Muscle layer of duodenum (tissue), 2 donors: ENCODE measurements around the gene KCNT1.
"Not testable (repeated sequence)": the region's sequence is repeated elsewhere in the genome, so short reads cannot be mapped to it uniquely, and the experiment has no call there.

Source experiments
- H3K27ac ChIP-seq: one replicate; pipeline ENCODE4 v1.7.0; 2013; ENCODE audit warnings: mild to moderate bottlenecking, low read length
- H3K27me3 ChIP-seq: one replicate; pipeline ENCODE4 v1.7.0; 2013; ENCODE audit warnings: low read depth, mild to moderate bottlenecking, control low read depth, low read length
- H3K36me3 ChIP-seq, 2 donors: one replicate each; pipeline ENCODE4 v1.7.0; 2013; ENCODE audit warnings: low read length in 2 of 2, control low read depth in 1 of 2, mild to moderate bottlenecking in 1 of 2; ENCODE audit not compliant: insufficient read depth in 2 of 2, control insufficient read depth in 1 of 2
- H3K4me1 ChIP-seq, 2 donors: one replicate each; pipeline ENCODE4 v1.7.0; 2013; ENCODE audit warnings: low read length in 2 of 2, mild to moderate bottlenecking in 2 of 2, control low read depth in 1 of 2, moderate library complexity in 1 of 2; ENCODE audit not compliant: insufficient read depth in 2 of 2, control insufficient read depth in 1 of 2
- H3K4me3 ChIP-seq, 2 donors: one replicate each; pipeline ENCODE4 v1.7.0; 2013; ENCODE audit warnings: low read length in 2 of 2, low read depth in 1 of 2, mild to moderate bottlenecking in 1 of 2
- H3K9me3 ChIP-seq, 2 donors: one replicate each; pipeline ENCODE4 v1.7.0; 2013; ENCODE audit warnings: low read length in 2 of 2, control low read depth in 1 of 2, mild to moderate bottlenecking in 1 of 2; ENCODE audit not compliant: control insufficient read depth in 1 of 2
- donor health status: healthy.

The KCNT1 gene

DNA sequence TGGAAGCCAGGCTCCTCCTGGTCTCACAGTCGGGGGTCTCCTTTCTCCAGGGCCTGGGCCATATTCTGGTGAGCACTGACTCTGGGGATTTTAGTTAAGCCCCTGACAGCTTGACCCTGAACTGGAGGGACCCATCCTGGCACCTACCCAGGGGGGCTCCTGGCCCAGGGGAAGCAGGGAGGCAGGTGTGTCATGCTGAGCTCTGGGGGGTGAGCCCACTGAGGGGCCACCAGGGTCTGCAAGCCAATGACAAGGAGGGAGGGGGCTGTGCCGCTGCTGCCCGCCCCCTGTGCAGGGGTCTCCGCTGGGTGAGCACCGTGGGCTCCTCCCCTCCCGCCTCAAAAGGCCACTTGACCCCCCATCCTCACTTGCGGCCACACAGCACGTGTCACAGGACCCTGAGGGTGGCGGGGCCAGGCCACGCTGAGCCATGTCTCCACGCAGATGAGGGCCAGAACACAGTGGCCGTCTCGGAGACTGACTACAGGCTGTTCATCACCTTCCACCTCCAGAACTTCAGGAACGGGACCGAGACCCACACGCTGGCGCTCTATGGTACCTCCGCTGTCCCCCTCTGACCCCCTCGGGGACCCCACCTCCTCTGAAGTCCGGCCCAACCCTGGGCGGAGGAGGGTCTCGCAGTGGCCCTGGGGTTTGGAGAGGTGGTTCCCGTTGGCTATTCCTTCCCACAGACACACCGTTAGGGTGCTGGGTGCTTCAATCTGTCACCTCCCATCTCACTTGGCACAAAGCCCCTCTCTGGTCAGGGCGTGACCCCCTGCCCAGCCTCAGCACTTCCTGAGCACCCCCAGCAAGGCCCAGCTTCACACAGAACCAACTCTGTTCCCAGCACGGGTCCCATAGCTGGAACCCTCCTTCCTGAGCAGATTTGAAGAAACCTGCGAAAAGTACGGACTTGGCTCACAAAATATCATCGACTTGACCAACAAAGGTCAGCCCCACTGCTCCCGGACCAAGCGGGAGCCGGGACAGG lies 36.9 kb upstream of the KCNT1 start:
- Histone ChIP-seq H3K4me3 (no peak overlapping the region), H3K36me3 (no peaks in the 10 kb centered on the region), H3K4me1 (no peaks in the 10 kb centered on the region), H3K27me3 (no peaks in the 10 kb centered on the region), H3K27ac (no peak overlapping the region), H3K9me3 (no peaks in the 10 kb centered on the region)

- Histone ChIP-seq H3K27me3 (no peaks in the 10 kb centered on the region), H3K27ac (no peak overlapping the region), H3K9me3 (no peaks in the 10 kb centered on the region), H3K36me3 (no peaks in the 10 kb centered on the region), H3K4me3 (no peak overlapping the region), H3K4me1 (no peaks in the 10 kb centered on the region)
These were observed 36.2 kb upstream of the KCNT1 start for GRCh38 chr9:135665795-135666189.

DNA sequence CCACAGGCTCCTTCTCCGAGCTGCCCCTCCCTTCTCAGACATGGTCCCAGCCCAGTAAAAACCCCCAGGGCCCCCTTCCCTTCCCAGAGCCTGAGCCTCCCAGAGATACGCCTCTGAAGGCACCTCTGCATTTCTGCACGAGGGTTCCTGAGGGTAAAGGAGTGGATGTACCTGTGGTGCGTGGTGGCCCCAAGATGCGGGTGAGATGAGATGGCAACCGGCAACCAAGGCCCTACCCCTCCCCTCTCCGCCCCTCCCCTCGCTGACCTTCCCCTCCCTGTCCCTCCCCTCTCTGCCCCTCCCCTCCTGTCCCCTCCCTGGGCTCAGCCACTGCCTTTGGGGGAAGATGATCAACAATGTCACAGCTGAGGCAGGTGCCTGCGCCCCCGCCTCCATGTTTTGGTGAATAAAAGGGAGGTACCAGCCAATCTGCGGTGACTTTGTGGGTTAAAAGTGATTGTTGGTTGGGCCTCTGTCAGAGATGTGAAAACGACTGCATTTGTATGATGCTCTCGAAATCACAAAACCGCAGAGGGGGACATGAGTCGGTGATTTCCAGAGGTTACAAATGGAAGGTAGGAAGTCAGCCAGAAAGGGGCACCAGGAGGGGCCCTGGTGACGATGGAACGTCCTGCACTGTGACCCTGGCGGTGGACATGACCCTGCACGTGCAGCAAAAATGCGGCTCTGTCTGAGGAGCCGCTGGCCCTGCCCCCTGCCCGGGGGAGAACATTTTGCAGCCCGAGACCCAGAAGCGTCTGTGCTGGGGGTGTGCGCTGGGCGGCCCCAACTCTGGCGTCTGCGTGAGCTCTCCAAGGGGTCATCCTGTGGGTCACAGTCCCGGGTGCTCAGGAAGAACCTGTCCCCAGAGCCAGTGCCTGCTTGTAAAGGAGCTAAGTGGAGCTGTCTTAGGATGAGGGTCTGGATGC lies 35.2 kb upstream of the KCNT1 start:
- no peaks in the 10 kb centered on the region for H3K4me1 ChIP-seq
- no peak overlapping the region for H3K27ac ChIP-seq
- no peaks in the 10 kb centered on the region for H3K36me3 ChIP-seq
- H3K4me3 ChIP-seq = no peak overlapping the region
- H3K27me3 ChIP-seq = no peaks in the 10 kb centered on the region
- no peaks in the 10 kb centered on the region for H3K9me3 ChIP-seq

GRCh38 chr9:135667463-135668001 lies 34.5 kb upstream of the KCNT1 start:
- H3K27me3 ChIP-seq = no peaks in the 10 kb centered on the region
- no peaks in the 10 kb centered on the region for H3K9me3 ChIP-seq
- no peaks in the 10 kb centered on the region for H3K4me1 ChIP-seq
- no peak overlapping the region for H3K27ac ChIP-seq
- no peaks in the 10 kb centered on the region for H3K36me3 ChIP-seq
- H3K4me3 ChIP-seq = no peak overlapping the region

DNA sequence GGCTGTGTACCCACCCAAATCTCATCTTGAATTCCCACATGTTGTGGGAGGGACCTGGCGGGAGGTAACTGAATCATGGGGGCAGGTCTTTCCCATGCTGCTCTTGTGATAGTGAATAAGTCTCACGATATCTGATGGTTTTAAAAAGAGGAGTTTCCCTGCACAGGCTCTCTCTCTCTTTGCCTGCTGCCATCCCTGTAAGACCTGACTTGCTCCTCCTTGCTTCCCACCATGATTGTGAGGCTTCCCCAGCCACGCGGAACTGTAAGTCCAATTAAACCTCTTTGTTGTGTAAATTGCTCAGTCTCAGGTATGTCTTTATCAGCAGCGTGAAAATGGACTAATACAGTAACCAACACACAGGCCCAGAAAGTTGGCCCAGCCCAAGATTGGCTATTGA lies 33.0 kb upstream of the KCNT1 start:
- not testable (repeated sequence) for H3K27me3 ChIP-seq

GRCh38 chr9:135669616-135670285 lies 32.2 kb upstream of the KCNT1 start:
- Histone ChIP-seq H3K4me1 (no peaks in the 10 kb centered on the region), H3K27ac (no peak overlapping the region), H3K9me3 (no peaks in the 10 kb centered on the region), H3K27me3 (no peaks in the 10 kb centered on the region), H3K4me3 (no peak overlapping the region), H3K36me3 (no peaks in the 10 kb centered on the region)

More for the DNA sequence above, 33.0 kb upstream of the KCNT1 start:
- not testable (repeated sequence) for H3K9me3 ChIP-seq, H3K27ac ChIP-seq, H3K4me3 ChIP-seq, H3K36me3 ChIP-seq, H3K4me1 ChIP-seq

GRCh38 chr9:135670721-135671590 lies 31.0 kb upstream of the KCNT1 start:
- Histone ChIP-seq H3K36me3 (no peaks in the 10 kb centered on the region), H3K4me3 (no peak overlapping the region), H3K27ac (no peak overlapping the region), H3K27me3 (no peaks in the 10 kb centered on the region), H3K4me1 (no peaks in the 10 kb centered on the region), H3K9me3 (no peaks in the 10 kb centered on the region)

DNA sequence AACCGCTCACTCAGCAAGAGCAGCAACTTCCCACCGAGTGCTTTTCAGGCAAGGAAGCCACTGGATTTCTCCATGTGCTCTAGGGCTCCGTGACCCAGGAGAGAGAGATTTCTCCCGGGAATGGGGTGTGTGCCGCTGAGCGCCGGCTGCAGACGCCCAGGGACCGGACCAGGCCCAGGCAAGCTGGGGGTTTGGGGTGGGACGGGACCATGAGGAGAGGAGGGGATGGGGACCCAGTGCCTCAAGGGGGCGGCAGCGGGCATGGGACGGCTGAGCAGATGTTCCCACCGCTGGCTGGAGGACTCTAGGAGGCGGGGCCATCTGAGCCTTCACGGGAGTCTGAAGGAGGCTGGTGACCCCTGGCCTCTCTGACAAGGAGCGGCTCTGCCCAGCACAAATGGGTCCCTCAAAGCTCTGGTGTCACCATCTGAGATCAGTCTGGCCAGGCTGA lies 30.4 kb upstream of the KCNT1 start:
- H3K27ac ChIP-seq = no peak overlapping the region
- no peaks in the 10 kb centered on the region for H3K36me3 ChIP-seq
- no peaks in the 10 kb centered on the region for H3K27me3 ChIP-seq
- H3K4me3 ChIP-seq = no peak overlapping the region
- H3K4me1 ChIP-seq = no peaks in the 10 kb centered on the region
- no peaks in the 10 kb centered on the region for H3K9me3 ChIP-seq

DNA sequence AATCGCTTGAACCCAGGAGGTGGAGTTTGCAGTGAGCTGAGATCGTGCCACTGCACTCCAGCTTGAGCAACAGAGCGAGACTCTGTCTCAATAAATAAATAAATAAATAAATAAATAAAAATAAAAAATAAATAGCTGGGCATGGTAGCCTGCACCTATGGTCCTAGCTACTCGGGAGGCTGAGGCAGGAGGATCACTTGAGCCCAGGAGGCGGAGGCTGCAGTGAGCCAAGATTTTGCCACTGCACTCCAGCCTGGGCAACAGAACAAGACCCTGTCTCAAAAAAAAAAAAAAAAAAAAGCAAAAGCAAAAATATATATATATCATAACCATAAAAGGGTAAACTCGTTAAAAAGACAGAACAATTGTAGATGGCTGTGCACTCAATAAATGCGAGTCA lies 29.2 kb upstream of the KCNT1 start:
- H3K27me3 ChIP-seq, H3K4me3 ChIP-seq, H3K4me1 ChIP-seq, H3K36me3 ChIP-seq, H3K27ac ChIP-seq, H3K9me3 ChIP-seq: not testable (repeated sequence)

- Histone ChIP-seq H3K27ac (no peak overlapping the region), H3K4me1 (no peaks in the 10 kb centered on the region), H3K9me3 (no peaks in the 10 kb centered on the region), H3K27me3 (no peaks in the 10 kb centered on the region), H3K4me3 (no peak overlapping the region), H3K36me3 (no peaks in the 10 kb centered on the region)
These were observed 28.0 kb upstream of the KCNT1 start for GRCh38 chr9:135673941-135674340.
